ENCODE results near the gene SH2D5. TPM values are rescaled to one million over a fixed set of nuclear protein-coding genes. Genes with fewer than 3 reads are reported as not detected.

Gene SH2D5
- total and polyA plus RNA-seq, 9 donors = 0.15 to 1.8 (median 0.65) TPM; not detected in 1

DNA sequence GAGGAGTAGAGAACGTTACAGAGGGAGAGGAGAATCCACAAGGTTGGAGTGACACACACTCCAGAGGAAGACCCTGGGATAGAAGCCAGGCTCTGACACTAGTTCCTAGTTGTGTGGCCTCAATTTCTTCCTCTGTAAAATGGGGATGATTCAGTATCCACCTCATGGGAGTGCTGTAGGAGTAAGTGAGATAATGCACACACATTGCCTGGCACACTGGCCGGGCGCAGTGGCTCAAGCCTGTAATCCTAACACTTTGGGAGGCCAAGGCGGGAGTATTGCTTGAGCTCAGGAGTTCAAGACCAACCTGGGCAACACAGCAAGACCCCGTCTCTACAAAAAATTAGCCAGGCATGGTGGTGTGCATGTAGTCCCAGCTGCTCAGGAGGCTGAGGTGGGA is 23.6 kb downstream of the SH2D5 start:
- no peak overlapping the region for H3K27ac ChIP-seq
- no peak overlapping the region for H3K4me3 ChIP-seq
- no peak for DNase-seq
- H3K36me3 ChIP-seq = no peaks in the 10 kb centered on the region
- H3K9me3 ChIP-seq = no peaks in the 10 kb centered on the region
- TF ChIP-seq, protein P1, sequence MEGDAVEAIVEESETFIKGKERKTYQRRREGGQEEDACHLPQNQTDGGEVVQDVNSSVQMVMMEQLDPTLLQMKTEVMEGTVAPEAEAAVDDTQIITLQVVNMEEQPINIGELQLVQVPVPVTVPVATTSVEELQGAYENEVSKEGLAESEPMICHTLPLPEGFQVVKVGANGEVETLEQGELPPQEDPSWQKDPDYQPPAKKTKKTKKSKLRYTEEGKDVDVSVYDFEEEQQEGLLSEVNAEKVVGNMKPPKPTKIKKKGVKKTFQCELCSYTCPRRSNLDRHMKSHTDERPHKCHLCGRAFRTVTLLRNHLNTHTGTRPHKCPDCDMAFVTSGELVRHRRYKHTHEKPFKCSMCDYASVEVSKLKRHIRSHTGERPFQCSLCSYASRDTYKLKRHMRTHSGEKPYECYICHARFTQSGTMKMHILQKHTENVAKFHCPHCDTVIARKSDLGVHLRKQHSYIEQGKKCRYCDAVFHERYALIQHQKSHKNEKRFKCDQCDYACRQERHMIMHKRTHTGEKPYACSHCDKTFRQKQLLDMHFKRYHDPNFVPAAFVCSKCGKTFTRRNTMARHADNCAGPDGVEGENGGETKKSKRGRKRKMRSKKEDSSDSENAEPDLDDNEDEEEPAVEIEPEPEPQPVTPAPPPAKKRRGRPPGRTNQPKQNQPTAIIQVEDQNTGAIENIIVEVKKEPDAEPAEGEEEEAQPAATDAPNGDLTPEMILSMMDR (IDR thresholded peaks at IDR 0.05) = no peak
- TF ChIP-seq POLR2A (IDR thresholded peaks at IDR 0.05) = no peak
- no peak for TF ChIP-seq EP300 (IDR thresholded peaks at IDR 0.05)
- H3K27me3 ChIP-seq = no peaks in the 10 kb centered on the region
- 82 to 84% (median 83%) methylated on average over 5 of the region's 5 CpGs for WGBS, 3 donors
- intact Hi-C loops (cut with DNase I) = no loop called here
- H3K4me1 ChIP-seq (ENCODE audit: insufficient read depth) = no peaks in the 10 kb centered on the region

DNA sequence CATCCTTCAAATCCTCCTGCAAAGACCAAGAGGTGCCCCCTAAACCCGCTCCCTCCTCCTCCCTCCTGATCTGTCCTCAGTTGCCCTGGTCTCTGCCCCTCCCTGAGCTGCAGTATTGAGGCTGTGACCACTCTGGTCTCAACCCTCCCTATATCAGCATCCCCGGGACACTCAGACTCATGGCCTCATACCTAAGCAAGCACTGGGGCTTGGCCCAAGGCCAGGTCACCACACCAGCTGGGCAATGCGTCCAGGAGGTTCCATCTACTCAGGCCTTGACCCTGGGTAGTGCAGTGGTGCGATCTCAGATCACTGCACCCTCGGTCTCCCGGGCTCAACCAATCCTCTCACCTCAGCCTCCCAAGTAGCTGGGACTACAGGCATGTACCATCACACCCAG is 24.4 kb downstream of the SH2D5 start:
- no peak overlapping the region for H3K4me3 ChIP-seq
- DNase-seq = no peak
- WGBS, 3 donors = 58 to 77% (median 59%) methylated on average over 6 of the region's 6 CpGs
- no peaks in the 10 kb centered on the region for H3K27me3 ChIP-seq
- no peaks in the 10 kb centered on the region for H3K4me1 ChIP-seq (ENCODE audit: insufficient read depth)
- TF ChIP-seq, protein P1 (IDR thresholded peaks at IDR 0.05) = no peak
- TF ChIP-seq EP300 (IDR thresholded peaks at IDR 0.05) = no peak
- TF ChIP-seq POLR2A (IDR thresholded peaks at IDR 0.05) = no peak
- no peaks in the 10 kb centered on the region for H3K9me3 ChIP-seq
- no peaks in the 10 kb centered on the region for H3K36me3 ChIP-seq
- H3K27ac ChIP-seq = no peak overlapping the region
- intact Hi-C loops (cut with DNase I) = no loop called here

DNA sequence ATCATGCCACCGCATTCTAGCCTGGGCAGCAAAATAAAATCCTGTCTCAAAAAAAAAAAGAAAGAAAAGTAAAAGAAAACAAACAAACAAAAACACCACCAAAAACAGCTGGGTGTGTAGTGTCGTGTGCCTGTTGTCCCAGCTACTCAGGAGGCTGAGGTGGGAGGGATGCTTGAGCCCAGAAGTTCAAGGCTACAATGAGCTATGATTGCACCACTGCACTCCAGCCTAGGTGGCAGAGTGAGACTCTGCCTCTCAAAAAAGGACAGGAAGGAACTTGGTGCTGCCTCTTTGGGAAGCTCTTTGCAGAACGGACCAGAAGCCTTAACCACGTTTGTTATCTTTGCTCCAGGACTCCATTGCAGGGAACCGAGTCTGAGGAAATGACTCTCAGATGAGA is 25.7 kb downstream of the SH2D5 start:
- Histone ChIP-seq H3K9me3 (no peaks in the 10 kb centered on the region), H3K27me3 (no peaks in the 10 kb centered on the region), H3K27ac (no peak overlapping the region), H3K4me3 (no peak overlapping the region), H3K4me1 (ENCODE audit: insufficient read depth) (no peaks in the 10 kb centered on the region), H3K36me3 (no peaks in the 10 kb centered on the region)
- TF ChIP-seq, protein P1 (IDR thresholded peaks at IDR 0.05) = no peak
- TF ChIP-seq POLR2A (IDR thresholded peaks at IDR 0.05) = no peak
- no peak for TF ChIP-seq EP300 (IDR thresholded peaks at IDR 0.05)
- no peak for DNase-seq
- 27 to 44% (median 38%) methylated on average over 5 of the region's 5 CpGs for WGBS, 3 donors
- intact Hi-C loops (cut with DNase I) = no loop called here

DNA sequence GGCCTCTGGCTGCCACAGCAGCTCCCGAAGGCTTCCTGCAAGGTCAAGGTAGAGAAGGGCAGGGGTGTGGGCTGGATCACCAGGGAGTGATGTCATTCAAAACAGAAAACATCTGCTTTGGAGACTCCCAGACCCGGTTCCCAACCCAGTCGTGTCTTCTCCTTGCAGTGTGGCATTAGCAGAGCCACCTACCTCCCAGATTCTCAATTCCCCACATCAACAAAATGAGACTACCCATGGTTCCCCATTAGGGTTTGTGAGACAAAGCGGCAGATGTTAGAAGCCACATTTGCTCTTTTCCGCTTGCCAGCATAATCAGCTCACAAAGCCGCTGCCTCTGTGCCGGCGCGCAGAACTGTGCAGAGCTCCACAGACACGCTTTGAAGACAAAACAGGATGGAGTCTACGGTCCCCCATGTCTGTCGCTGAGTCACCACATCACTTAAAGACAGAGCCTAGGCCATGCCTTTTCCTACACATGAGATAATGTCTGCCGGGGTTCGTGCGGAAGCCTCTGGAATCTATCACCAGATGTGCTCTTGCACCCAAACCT is 27.2 kb downstream of the SH2D5 start:
- no peaks in the 10 kb centered on the region for H3K27me3 ChIP-seq

More for the DNA sequence above, 27.2 kb downstream of the SH2D5 start:
- H3K36me3 ChIP-seq = no peaks in the 10 kb centered on the region
- H3K9me3 ChIP-seq = no peaks in the 10 kb centered on the region
- H3K4me1 ChIP-seq (ENCODE audit: insufficient read depth) = no peaks in the 10 kb centered on the region
- no peak overlapping the region for H3K4me3 ChIP-seq
- WGBS, 3 donors = 70 to 80% (median 72%) methylated on average over 15 of the region's 15 CpGs
- TF ChIP-seq EP300 (IDR thresholded peaks at IDR 0.05) = no peak
- TF ChIP-seq, protein P1 (IDR thresholded peaks at IDR 0.05) = no peak
- TF ChIP-seq POLR2A (IDR thresholded peaks at IDR 0.05) = no peak
- DNase-seq = no peak
- intact Hi-C loops (cut with DNase I) = no loop called here
- no peak overlapping the region for H3K27ac ChIP-seq

Data from ovary (tissue), 9 donors.